NCI-H128 (cell line): ENCODE results near the gene ERMN.
A peak's percentile ranks its signal among the peaks of the same experiment; 100 is the strongest.

Experiments used
- DNase-seq: peaks from one replicate; lab custom pipeline; 2025; ENCODE audit not compliant: unreplicated experiment; lab: John Stamatoyannopoulos, UW

The ERMN gene

GRCh38 chr2:157333304-157334047, 7.9 kb upstream of the ERMN start:
- no peak for DNase-seq

GRCh38 chr2:157329524-157329923, 3.9 kb upstream of the ERMN start:
- DNase-seq: no peak

GRCh38 chr2:157327621-157328500, 2.2 kb upstream of the ERMN start:
- no peak for DNase-seq

- DNase-seq: no peak
Observed at GRCh38 chr2:157327200-157327599, 1.6 kb upstream of the ERMN start.

GRCh38 chr2:157326698-157327097, 1.1 kb upstream of the ERMN start:
- DNase-seq: no peak

- no peak for DNase-seq
Observed at GRCh38 chr2:157324331-157324843, 1.2 kb downstream of the ERMN start.

GRCh38 chr2:157322432-157322831, 3.2 kb downstream of the ERMN start:
- DNase-seq: no peak

GRCh38 chr2:157321466-157321865, 4.2 kb downstream of the ERMN start:
- DNase-seq: no peak

GRCh38 chr2:157320409-157320808, 5.2 kb downstream of the ERMN start:
- no peak for DNase-seq

- DNase-seq: no peak
Observed at GRCh38 chr2:157319795-157320194, 5.8 kb downstream of the ERMN start.

- DNase-seq: no peak
Observed at GRCh38 chr2:157318884-157319283, 6.7 kb downstream of the ERMN start.

- DNase-seq: no peak
Observed at GRCh38 chr2:157315901-157316300, 9.7 kb downstream of the ERMN start.

- no peak for DNase-seq
Observed at GRCh38 chr2:157312866-157313486, 12.6 kb downstream of the ERMN start.

GRCh38 chr2:157311706-157312105, 13.9 kb downstream of the ERMN start:
- DNase-seq: no peak

GRCh38 chr2:157309878-157310277, 15.7 kb downstream of the ERMN start:
- no peak for DNase-seq

GRCh38 chr2:157307021-157307420, 18.6 kb downstream of the ERMN start:
- no peak for DNase-seq

GRCh38 chr2:157305723-157306110, 19.9 kb downstream of the ERMN start:
- no peak for DNase-seq

- no peak for DNase-seq
Observed at GRCh38 chr2:157304811-157305722, 20.6 kb downstream of the ERMN start.

GRCh38 chr2:157303612-157304011, 22.0 kb downstream of the ERMN start:
- DNase-seq: no peak

GRCh38 chr2:157302492-157303099, 23.0 kb downstream of the ERMN start:
- DNase-seq: peak; percentile 31
